ENCODE results near the gene PLSCR3. TPM values are rescaled to one million over a fixed set of nuclear protein-coding genes. Genes with fewer than 3 reads are reported as not detected.

PLSCR3 gene
- total RNA-seq, 1 experiment from 2014 or later = 53.0 TPM

DNA sequence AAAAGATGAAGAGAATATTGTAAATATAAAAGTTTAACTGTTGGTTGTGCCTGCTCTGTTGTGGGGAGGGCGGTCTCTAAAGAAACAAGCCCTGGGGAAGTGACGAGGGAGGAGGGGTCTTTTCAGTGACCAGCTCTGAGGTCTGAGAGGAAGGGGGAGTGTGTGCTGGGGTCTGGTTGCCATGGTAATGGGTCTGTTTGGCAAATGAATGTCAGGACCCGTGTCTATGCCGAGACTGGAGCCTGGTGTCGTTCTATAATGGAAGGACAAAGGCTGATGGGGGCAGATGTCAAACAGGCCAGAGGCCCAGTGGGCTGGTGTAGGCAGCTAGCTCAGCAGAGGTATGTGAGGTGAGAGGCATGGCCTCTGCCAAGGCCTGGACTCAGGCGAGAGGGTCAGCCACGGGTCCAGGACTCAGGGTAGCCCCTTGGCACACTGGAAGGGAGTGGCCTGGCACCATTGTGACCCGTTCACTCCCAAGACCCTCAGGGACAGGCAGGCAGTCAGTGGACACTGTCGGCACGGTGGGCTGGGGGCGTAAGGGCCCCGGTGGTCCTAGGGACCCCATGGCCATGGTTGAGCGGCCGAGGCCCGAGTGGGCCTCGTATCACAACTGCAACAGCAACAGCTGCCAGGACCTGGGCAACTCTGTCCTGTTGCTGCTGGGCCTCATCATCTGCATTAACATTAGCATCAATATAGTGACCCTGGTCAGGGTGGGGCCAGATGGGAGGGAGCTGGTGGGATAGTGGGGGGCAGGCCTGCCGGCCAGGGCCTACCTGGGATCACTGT, 25.7 kb upstream of the PLSCR3 start, which contains the start of gene SPEM1:
TSS of gene SPEM1 (plus strand) at position 506 of the 792 bp plus-strand sequence. CDS start at position 567, 61 bp downstream.
- Histone ChIP-seq H3K79me2 (ENCODE audit: low read depth) (no peaks in the 10 kb centered on the region), H3K27me3 (ENCODE audit: insufficient read depth, low read depth) (no peaks in the 10 kb centered on the region), H3K9me2 (ENCODE audit: insufficient read depth) (no peaks in the 10 kb centered on the region), H3K9me3 (ENCODE audit: insufficient read depth, low read depth) (no peaks in the 10 kb centered on the region), H3K36me3 (ENCODE audit: low read depth) (no peaks in the 10 kb centered on the region), H3F3A (ENCODE audit: insufficient read depth, low read depth) (no peaks in the 10 kb centered on the region; the same call in 1 of the 2 replicates), H4K20me1 (ENCODE audit: insufficient read depth) (no peaks in the 10 kb centered on the region), H2AFZ (no peak within 1 kb of the TSS), H3K4me2 (no peak within 1 kb of the TSS), H3K27ac (no peak within 1 kb of the TSS), H3K4me1 (replicated peaks; ENCODE audit: insufficient read depth) (no peaks in the 10 kb centered on the region), H3K4me3 (no peak within 1 kb of the TSS)
- TF ChIP-seq EZH2 (IDR thresholded peaks at IDR 0.05; ENCODE audit: low read depth) = no peak
- TF ChIP-seq, protein P1, sequence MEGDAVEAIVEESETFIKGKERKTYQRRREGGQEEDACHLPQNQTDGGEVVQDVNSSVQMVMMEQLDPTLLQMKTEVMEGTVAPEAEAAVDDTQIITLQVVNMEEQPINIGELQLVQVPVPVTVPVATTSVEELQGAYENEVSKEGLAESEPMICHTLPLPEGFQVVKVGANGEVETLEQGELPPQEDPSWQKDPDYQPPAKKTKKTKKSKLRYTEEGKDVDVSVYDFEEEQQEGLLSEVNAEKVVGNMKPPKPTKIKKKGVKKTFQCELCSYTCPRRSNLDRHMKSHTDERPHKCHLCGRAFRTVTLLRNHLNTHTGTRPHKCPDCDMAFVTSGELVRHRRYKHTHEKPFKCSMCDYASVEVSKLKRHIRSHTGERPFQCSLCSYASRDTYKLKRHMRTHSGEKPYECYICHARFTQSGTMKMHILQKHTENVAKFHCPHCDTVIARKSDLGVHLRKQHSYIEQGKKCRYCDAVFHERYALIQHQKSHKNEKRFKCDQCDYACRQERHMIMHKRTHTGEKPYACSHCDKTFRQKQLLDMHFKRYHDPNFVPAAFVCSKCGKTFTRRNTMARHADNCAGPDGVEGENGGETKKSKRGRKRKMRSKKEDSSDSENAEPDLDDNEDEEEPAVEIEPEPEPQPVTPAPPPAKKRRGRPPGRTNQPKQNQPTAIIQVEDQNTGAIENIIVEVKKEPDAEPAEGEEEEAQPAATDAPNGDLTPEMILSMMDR (conservative IDR thresholded peaks at IDR 0.05) = no peak
- intact Hi-C loops (cut with micrococcal nuclease; ENCODE audit: unreplicated experiment) = no loop called here
- BruUV-seq (replicated peaks) = no TSS peak
- DNase-seq = no peak
- POLR2A ChIA-PET (ENCODE audit: unreplicated experiment) = no interaction called here
- CTCF ChIA-PET = interaction anchor here (0.6 kb wide), 1 partner anchor 52 kb away, joined by 3 read pairs; no protein-coding TSS in a partner anchor

DNA sequence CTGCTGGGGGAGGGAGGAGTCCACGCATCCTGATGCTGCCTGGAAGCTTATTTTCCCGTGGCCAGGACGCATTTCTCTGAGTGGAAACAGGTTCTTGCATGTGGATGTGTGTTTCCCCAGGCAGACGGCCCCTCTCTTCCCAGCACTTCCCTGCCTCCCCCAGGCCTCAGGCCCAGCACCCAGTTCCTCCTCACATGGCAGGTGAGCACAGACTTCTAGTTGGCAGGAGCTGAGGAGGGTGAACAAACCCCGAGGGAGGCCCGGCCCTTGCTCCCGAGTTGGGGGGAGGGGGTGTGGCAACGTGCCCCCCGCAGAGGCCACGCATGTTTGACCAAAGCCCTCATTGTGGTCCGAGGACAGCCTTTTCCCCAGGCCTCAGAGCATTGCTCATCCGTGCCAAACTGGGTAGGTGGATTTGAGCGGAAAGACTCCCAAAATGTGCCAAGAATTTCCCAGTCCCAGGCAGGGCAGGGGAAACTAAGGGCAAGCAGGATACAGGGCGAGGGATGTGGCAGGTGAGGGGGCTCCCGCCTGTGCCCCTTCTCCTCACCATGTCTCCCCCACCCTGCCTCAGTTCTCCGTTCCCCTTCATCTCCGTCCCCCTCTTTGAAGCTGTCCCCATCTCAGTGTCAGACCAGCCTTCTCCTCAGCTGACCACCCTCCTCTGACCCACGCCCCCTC, 24.3 kb upstream of the PLSCR3 start:
- Histone ChIP-seq H3K9me3 (ENCODE audit: insufficient read depth, low read depth) (no peaks in the 10 kb centered on the region), H3K27ac (no peak overlapping the region), H3K4me3 (no peak overlapping the region), H3K79me2 (ENCODE audit: low read depth) (no peaks in the 10 kb centered on the region), H3K4me2 (no peak overlapping the region), H3K27me3 (ENCODE audit: insufficient read depth, low read depth) (no peaks in the 10 kb centered on the region), H3F3A (ENCODE audit: insufficient read depth, low read depth) (no peaks in the 10 kb centered on the region; the same call in 1 of the 2 replicates), H3K9me2 (ENCODE audit: insufficient read depth) (no peaks in the 10 kb centered on the region), H3K36me3 (ENCODE audit: low read depth) (no peaks in the 10 kb centered on the region), H4K20me1 (ENCODE audit: insufficient read depth) (no peaks in the 10 kb centered on the region), H3K4me1 (replicated peaks; ENCODE audit: insufficient read depth) (no peaks in the 10 kb centered on the region), H2AFZ (no peak overlapping the region)
- TF ChIP-seq, protein P1 (conservative IDR thresholded peaks at IDR 0.05) = no peak
- no peak for TF ChIP-seq EZH2 (IDR thresholded peaks at IDR 0.05; ENCODE audit: low read depth)
- DNase-seq = no peak
- intact Hi-C loops (cut with micrococcal nuclease; ENCODE audit: unreplicated experiment) = no loop called here
- ChIA-PET POLR2A (ENCODE audit: unreplicated experiment) (interaction anchor here (0.5 kb wide), 1 partner anchor 15 kb away, joined by 6 read pairs; the partner anchor contains the start of gene TMEM256), CTCF (interaction anchor here (0.7 kb wide), 1 partner anchor 23 kb away, joined by 6 read pairs; no protein-coding TSS in a partner anchor)
- BruUV-seq (replicated peaks) = no TSS peak

DNA sequence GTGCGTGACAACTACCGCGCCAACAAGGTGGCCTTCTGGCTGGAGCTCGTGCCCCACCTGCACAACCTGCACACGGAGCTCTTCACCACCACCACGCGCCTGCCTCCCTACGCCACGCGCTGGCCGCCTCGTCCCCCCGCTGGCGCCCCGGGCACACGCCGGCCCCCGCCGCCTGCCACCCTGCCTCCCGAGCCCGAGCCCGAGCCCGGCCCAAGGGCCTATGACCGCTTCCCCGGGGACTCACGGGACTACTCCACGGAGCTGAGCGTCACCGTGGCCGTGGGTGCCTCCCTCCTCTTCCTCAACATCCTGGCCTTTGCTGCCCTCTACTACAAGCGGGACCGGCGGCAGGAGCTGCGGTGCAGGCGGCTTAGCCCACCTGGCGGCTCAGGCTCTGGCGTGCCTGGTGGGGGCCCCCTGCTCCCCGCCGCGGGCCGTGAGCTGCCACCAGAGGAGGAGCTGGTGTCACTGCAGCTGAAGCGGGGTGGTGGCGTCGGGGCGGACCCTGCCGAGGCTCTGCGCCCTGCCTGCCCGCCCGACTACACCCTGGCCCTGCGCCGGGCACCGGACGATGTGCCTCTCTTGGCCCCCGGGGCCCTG, 22.8 kb upstream of the PLSCR3 start:
- no peak for DNase-seq
- H3K9me3 ChIP-seq (ENCODE audit: insufficient read depth, low read depth) = no peaks in the 10 kb centered on the region
- H3K36me3 ChIP-seq (ENCODE audit: low read depth) = no peaks in the 10 kb centered on the region
- no peaks in the 10 kb centered on the region for H3K27me3 ChIP-seq (ENCODE audit: insufficient read depth, low read depth)
- H3K4me2 ChIP-seq = no peak overlapping the region
- H3K4me3 ChIP-seq = no peak overlapping the region
- no TSS peak for BruUV-seq (replicated peaks)
- no peaks in the 10 kb centered on the region for H3K9me2 ChIP-seq (ENCODE audit: insufficient read depth)
- no peak for TF ChIP-seq EZH2 (IDR thresholded peaks at IDR 0.05; ENCODE audit: low read depth)
- TF ChIP-seq, protein P1 (conservative IDR thresholded peaks at IDR 0.05) = no peak
- POLR2A ChIA-PET (ENCODE audit: unreplicated experiment) = no interaction called here
- intact Hi-C loops (cut with micrococcal nuclease; ENCODE audit: unreplicated experiment) = no loop called here
- CTCF ChIA-PET = no interaction called here
- H3K79me2 ChIP-seq (ENCODE audit: low read depth) = no peaks in the 10 kb centered on the region
- no peak overlapping the region for H3K27ac ChIP-seq
- no peak overlapping the region for H2AFZ ChIP-seq
- no peaks in the 10 kb centered on the region for H4K20me1 ChIP-seq (ENCODE audit: insufficient read depth)
- no peaks in the 10 kb centered on the region; the same call in 1 of the 2 replicates for H3F3A ChIP-seq (ENCODE audit: insufficient read depth, low read depth)
- H3K4me1 ChIP-seq (replicated peaks; ENCODE audit: insufficient read depth) = no peaks in the 10 kb centered on the region
